HL-60 (cell line): ENCODE measurements around the gene PDCD2L.

ENCODE experiments used
- DNase-seq, 2 experiments: peaks; one replicate each; pipeline ENCODE4 v3.0.0-alpha.2; 2010 to 2020; ENCODE audit warnings: low read depth in 1 of 2, low spot score in 1 of 2
- H3K27ac ChIP-seq: fragments of 250-450 bp; sonication (Bioruptor Pico); replicated peaks from 2 replicates; pipeline ENCODE4 v1.5.1; 2020; ENCODE audit warnings: mild to moderate bottlenecking, moderate library complexity
- H3K27me3 ChIP-seq: fragments of 250-450 bp; sonication (Bioruptor Pico); 2 replicates; pipeline ENCODE4 v1.5.1; 2021; ENCODE audit warnings: mild to moderate bottlenecking, moderate library complexity; ENCODE audit not compliant: insufficient read depth, poor library complexity, severe bottlenecking
- H3K4me3 ChIP-seq: replicated peaks from 2 replicates; pipeline ENCODE4 v1.5.1; 2011; ENCODE audit warnings: mild to moderate bottlenecking, control low read depth, low read length; ENCODE audit not compliant: insufficient read depth
- CTCF ChIP-seq: IDR thresholded peaks from one replicate; pipeline ENCODE4 v1.5.1; 2011; ENCODE audit warnings: low read length, control low read depth, inconsistent platforms; ENCODE audit not compliant: insufficient read depth
- GABPA ChIP-seq: IDR thresholded peaks from 2 replicates; pipeline ENCODE4 v1.6.1; 2012; ENCODE audit warnings: low read depth
- POLR2AphosphoS5 ChIP-seq: IDR thresholded peaks from 2 replicates; pipeline ENCODE4 v1.6.1; 2012; ENCODE audit warnings: low read depth
- REST ChIP-seq: IDR thresholded peaks from 2 replicates; pipeline ENCODE4 v1.6.1; 2012; ENCODE audit warnings: low read depth; ENCODE audit not compliant: insufficient replicate concordance
- SPI1 ChIP-seq: IDR thresholded peaks from 2 replicates; pipeline ENCODE4 v1.6.1; 2012; ENCODE audit warnings: low read depth, mild to moderate bottlenecking, borderline replicate concordance

The PDCD2L gene

GRCh38 chr19:34370983-34371382 lies 33.2 kb upstream of the PDCD2L start:
- Histone ChIP-seq H3K27ac (no peak overlapping the region), H3K27me3 (no peaks in the 10 kb centered on the region), H3K4me3 (no peak overlapping the region)
- no peak for TF ChIP-seq REST
- TF ChIP-seq GABPA: no peak
- TF ChIP-seq CTCF: no peak
- TF ChIP-seq SPI1: no peak
- TF ChIP-seq POLR2AphosphoS5: no peak
- DNase-seq: no peak

GRCh38 chr19:34373601-34374288 lies 30.5 kb upstream of the PDCD2L start:
- H3K4me3 ChIP-seq: no peak overlapping the region
- H3K27me3 ChIP-seq: no peaks in the 10 kb centered on the region
- no peak for TF ChIP-seq CTCF
- H3K27ac ChIP-seq: no peak overlapping the region
- DNase-seq: no peak

- Histone ChIP-seq H3K4me3 (no peak overlapping the region), H3K27me3 (no peaks in the 10 kb centered on the region), H3K27ac (no peak overlapping the region)
- DNase-seq: no peak
- no peak for TF ChIP-seq GABPA
- TF ChIP-seq POLR2AphosphoS5: no peak
- TF ChIP-seq SPI1: no peak
- TF ChIP-seq REST: no peak
- TF ChIP-seq CTCF: no peak
Measured at GRCh38 chr19:34375598-34375997, 28.6 kb upstream of the PDCD2L start.
